ENCODE results near the gene USF2. TPM values are rescaled to one million over a fixed set of nuclear protein-coding genes. Genes with fewer than 3 reads are reported as not detected.

Gene USF2
- polyA plus RNA-seq, 1 donor (not counting 4 experiments of a cell fraction or from before 2014, with no cell fraction given), result 53.8 TPM

GRCh38 chr19:35309481-35310279, 40.9 kb downstream of the USF2 start:
- H3K27ac ChIP-seq (ENCODE audit: control insufficient read depth, insufficient read depth, low read length), result no peak overlapping the region
- no peak for FAIRE-seq
- dilution Hi-C loops (cut with MboI; ENCODE audit: extremely low pct_ligation_motif_present, low sequenced_read_pairs), result no loop called here

GRCh38 chr19:35310331-35310730, 41.6 kb downstream of the USF2 start:
- TF ChIP-seq EZH2 (IDR thresholded peaks at IDR 0.05; ENCODE audit: low read length), result no peak
- TF ChIP-seq CTCF (optimal IDR thresholded peaks at IDR 0.05 in 1 of 3, IDR thresholded peaks at IDR 0.05 in 1 of 3, conservative IDR thresholded peaks at IDR 0.05 in 1 of 3; ENCODE audit: extremely low read depth in 1 of 3, insufficient read depth in 2 of 3, low read length in 3 of 3), result no peak
- dilution Hi-C loops (cut with MboI; ENCODE audit: extremely low pct_ligation_motif_present, low sequenced_read_pairs), result no loop called here
- H3K4me2 ChIP-seq (ENCODE audit: control insufficient read depth, extremely low read depth, insufficient read depth, low read depth, low read length), result no peak overlapping the region
- H2AFZ ChIP-seq (ENCODE audit: control insufficient read depth, low read length), result no peak overlapping the region
- no peaks in the 10 kb centered on the region for H3K79me2 ChIP-seq (ENCODE audit: control insufficient read depth, insufficient read depth, low read length)
- H3K36me3 ChIP-seq (ENCODE audit: control insufficient read depth in 2 of 2, extremely low read depth in 1 of 2, insufficient read depth in 2 of 2, low read length in 2 of 2), result no peaks in the 10 kb centered on the region
- no peaks in the 10 kb centered on the region for H3K9me3 ChIP-seq (ENCODE audit: control insufficient read depth, low read depth, low read length)
- DNase-seq (ENCODE audit: low read depth, low spot score) (no peak), FAIRE-seq (no peak)
- no peak overlapping the region for H3K4me3 ChIP-seq (ENCODE audit: control insufficient read depth in 2 of 3, extremely low read depth in 1 of 3, insufficient read depth in 2 of 3, low read depth in 1 of 3, low read length in 3 of 3)
- no peaks in the 10 kb centered on the region for H4K20me1 ChIP-seq (ENCODE audit: control insufficient read depth, extremely low read depth, insufficient read depth, low read length)
- H3K9me1 ChIP-seq (ENCODE audit: control insufficient read depth, extremely low read depth, insufficient read depth, low read length), result no peaks in the 10 kb centered on the region
- peaks cover 5% of the 10 kb centered on the region for H3K4me1 ChIP-seq (ENCODE audit: control insufficient read depth, extremely low read depth, insufficient read depth, low read length)
- no peak overlapping the region for H3K27ac ChIP-seq (ENCODE audit: control insufficient read depth, insufficient read depth, low read length)
- H3K9ac ChIP-seq (ENCODE audit: control insufficient read depth, extremely low read depth, insufficient read depth, low read length), result no peak overlapping the region
- H3K27me3 ChIP-seq (ENCODE audit: control insufficient read depth, extremely low read depth, insufficient read depth, low read length), result peaks cover 3% of the 10 kb centered on the region

More at GRCh38 chr19:35309481-35310279, 40.9 kb downstream of the USF2 start:
- no peak overlapping the region for H3K4me3 ChIP-seq (ENCODE audit: control insufficient read depth in 2 of 3, extremely low read depth in 1 of 3, insufficient read depth in 2 of 3, low read depth in 1 of 3, low read length in 3 of 3)
- DNase-seq (ENCODE audit: low read depth, low spot score), result no peak
- H3K9me1 ChIP-seq (ENCODE audit: control insufficient read depth, extremely low read depth, insufficient read depth, low read length), result no peaks in the 10 kb centered on the region
- no peaks in the 10 kb centered on the region for H4K20me1 ChIP-seq (ENCODE audit: control insufficient read depth, extremely low read depth, insufficient read depth, low read length)
- H3K9me3 ChIP-seq (ENCODE audit: control insufficient read depth, low read depth, low read length), result no peaks in the 10 kb centered on the region
- H3K36me3 ChIP-seq (ENCODE audit: control insufficient read depth in 2 of 2, extremely low read depth in 1 of 2, insufficient read depth in 2 of 2, low read length in 2 of 2), result no peaks in the 10 kb centered on the region
- H3K9ac ChIP-seq (ENCODE audit: control insufficient read depth, extremely low read depth, insufficient read depth, low read length), result no peak overlapping the region
- H3K27me3 ChIP-seq (ENCODE audit: control insufficient read depth, extremely low read depth, insufficient read depth, low read length), result peaks cover 3% of the 10 kb centered on the region
- H3K79me2 ChIP-seq (ENCODE audit: control insufficient read depth, insufficient read depth, low read length), result no peaks in the 10 kb centered on the region
- TF ChIP-seq CTCF (optimal IDR thresholded peaks at IDR 0.05 in 1 of 3, IDR thresholded peaks at IDR 0.05 in 1 of 3, conservative IDR thresholded peaks at IDR 0.05 in 1 of 3; ENCODE audit: extremely low read depth in 1 of 3, insufficient read depth in 2 of 3, low read length in 3 of 3), result no peak
- TF ChIP-seq EZH2 (IDR thresholded peaks at IDR 0.05; ENCODE audit: low read length), result no peak
- H3K4me2 ChIP-seq (ENCODE audit: control insufficient read depth, extremely low read depth, insufficient read depth, low read depth, low read length), result no peak overlapping the region
- peaks cover 5% of the 10 kb centered on the region for H3K4me1 ChIP-seq (ENCODE audit: control insufficient read depth, extremely low read depth, insufficient read depth, low read length)
- no peak overlapping the region for H2AFZ ChIP-seq (ENCODE audit: control insufficient read depth, low read length)

Data from keratinocyte (primary cell).